ENCODE results near the gene SLAMF8. TPM values are rescaled to one million over a fixed set of nuclear protein-coding genes. Genes with fewer than 3 reads are reported as not detected.

Gene SLAMF8
- total RNA-seq, 1 experiment from 2014 or later: not detected

DNA sequence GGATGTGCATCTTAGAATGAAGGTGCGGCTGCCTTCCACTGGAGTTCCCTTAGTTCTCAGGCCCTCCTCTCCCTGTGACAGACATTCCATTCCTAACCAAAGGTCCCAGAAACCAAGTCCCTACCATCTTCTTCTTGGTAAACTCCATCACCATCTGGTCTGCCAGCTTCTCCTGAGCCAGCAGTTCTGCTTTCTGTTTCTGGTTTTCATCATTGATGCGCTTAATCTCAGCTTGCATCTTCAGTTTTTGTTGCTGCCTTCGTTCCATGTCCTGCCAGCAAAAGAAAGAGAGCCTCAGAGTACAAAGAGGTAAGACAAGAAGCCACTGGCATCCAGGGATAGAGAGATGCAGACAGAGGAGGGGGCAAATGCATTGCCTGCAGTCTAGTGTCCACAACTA, 53.8 kb downstream of the SLAMF8 start:
- Histone ChIP-seq H2BK120ac (ENCODE audit: low read depth, low read length, poor library complexity, severe bottlenecking) (no peak overlapping the region), H3K79me2 (ENCODE audit: insufficient read depth, low read length) (no peaks in the 10 kb centered on the region), H3K79me1 (ENCODE audit: insufficient read depth, low read depth, low read length, poor library complexity, severe bottlenecking) (no peaks in the 10 kb centered on the region), H2AFZ (ENCODE audit: low read length) (no peak overlapping the region), H4K5ac (ENCODE audit: insufficient read length, low read depth, low read length) (no peak overlapping the region), H3K4me2 (ENCODE audit: insufficient read depth, insufficient read length, low read length) (no peak overlapping the region), H2BK12ac (ENCODE audit: insufficient read length, low read depth, low read length) (no peak overlapping the region), H3K23me2 (ENCODE audit: insufficient read length, low read depth, low read length, poor library complexity, severe bottlenecking) (no peaks in the 10 kb centered on the region), H2BK15ac (ENCODE audit: low read depth, low read length) (no peak overlapping the region), H4K8ac (replicated peaks; ENCODE audit: insufficient read length, low read depth, low read length) (no peak overlapping the region), H2AK5ac (ENCODE audit: insufficient read length, low read length) (no peak overlapping the region), H3K27ac (ENCODE audit: insufficient read length, low read depth, low read length) (no peak overlapping the region), H3K18ac (ENCODE audit: insufficient read length, low read depth, low read length) (no peak overlapping the region), H3K9me3 (ENCODE audit: control insufficient read depth, low read depth, low read length) (no peaks in the 10 kb centered on the region), H3K9ac (ENCODE audit: extremely low read depth, insufficient read length, low read length) (no peak overlapping the region), H4K91ac (ENCODE audit: insufficient read length, low read depth, low read length) (no peak overlapping the region), H3K14ac (ENCODE audit: insufficient read depth, low read length) (no peak overlapping the region), H4K20me1 (ENCODE audit: control insufficient read depth, insufficient read depth, insufficient read length) (no peaks in the 10 kb centered on the region), H3K4me1 (ENCODE audit: insufficient read depth, low read length) (no peaks in the 10 kb centered on the region), H3K56ac (ENCODE audit: insufficient read length, low read depth, low read length) (no peak overlapping the region), H3K4ac (ENCODE audit: low read depth, low read length) (no peak overlapping the region), H3K27me3 (ENCODE audit: insufficient read depth, low read length) (no peaks in the 10 kb centered on the region), H2BK5ac (ENCODE audit: insufficient read length, low read length) (no peak overlapping the region), H2BK20ac (ENCODE audit: low read depth, low read length, poor library complexity, severe bottlenecking) (no peak overlapping the region), H3T11ph (ENCODE audit: low read length) (no peak overlapping the region), H3K23ac (ENCODE audit: insufficient read length, low read depth, low read length) (no peak overlapping the region)
- Mint-ChIP-seq H3K36me3 (ENCODE audit: insufficient read depth in 1 of 3, low read depth in 3 of 3) (no peaks in the 10 kb centered on the region), H3K27ac (no peak overlapping the region), H3K27me3 (ENCODE audit: low read depth) (peaks cover 3% of the 10 kb centered on the region), H3K4me1 (no peaks in the 10 kb centered on the region), H3K9me3 (no peaks in the 10 kb centered on the region), H3K4me3 (no peak overlapping the region)
- no CpG with 5 or more reads among the region's 3 CpGs for WGBS (ENCODE audit: extremely low coverage, insufficient read length, low lambda C conversion rate)
- TF ChIP-seq, protein P1, sequence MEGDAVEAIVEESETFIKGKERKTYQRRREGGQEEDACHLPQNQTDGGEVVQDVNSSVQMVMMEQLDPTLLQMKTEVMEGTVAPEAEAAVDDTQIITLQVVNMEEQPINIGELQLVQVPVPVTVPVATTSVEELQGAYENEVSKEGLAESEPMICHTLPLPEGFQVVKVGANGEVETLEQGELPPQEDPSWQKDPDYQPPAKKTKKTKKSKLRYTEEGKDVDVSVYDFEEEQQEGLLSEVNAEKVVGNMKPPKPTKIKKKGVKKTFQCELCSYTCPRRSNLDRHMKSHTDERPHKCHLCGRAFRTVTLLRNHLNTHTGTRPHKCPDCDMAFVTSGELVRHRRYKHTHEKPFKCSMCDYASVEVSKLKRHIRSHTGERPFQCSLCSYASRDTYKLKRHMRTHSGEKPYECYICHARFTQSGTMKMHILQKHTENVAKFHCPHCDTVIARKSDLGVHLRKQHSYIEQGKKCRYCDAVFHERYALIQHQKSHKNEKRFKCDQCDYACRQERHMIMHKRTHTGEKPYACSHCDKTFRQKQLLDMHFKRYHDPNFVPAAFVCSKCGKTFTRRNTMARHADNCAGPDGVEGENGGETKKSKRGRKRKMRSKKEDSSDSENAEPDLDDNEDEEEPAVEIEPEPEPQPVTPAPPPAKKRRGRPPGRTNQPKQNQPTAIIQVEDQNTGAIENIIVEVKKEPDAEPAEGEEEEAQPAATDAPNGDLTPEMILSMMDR (conservative IDR thresholded peaks at IDR 0.05): no peak
- no peak for DNase-seq
